GM06990 (cell line): ENCODE data around the gene CD6.

Experiments used
- DNase-seq: peaks from one replicate; pipeline ENCODE4 v3.0.0-alpha.2; 2011; ENCODE audit not compliant: insufficient read length; ENCODE audit errors: extremely low read depth
- H3K27me3 ChIP-seq: replicated peaks from 2 replicates; pipeline ENCODE4 v1.6.0; 2011; ENCODE audit warnings: low read length; ENCODE audit not compliant: control insufficient read depth, insufficient read depth
- H3K36me3 ChIP-seq: 2 replicates; pipeline ENCODE4 v1.5.1; 2011; ENCODE audit warnings: low read length; ENCODE audit not compliant: control insufficient read depth, insufficient read depth
- H3K4me3 ChIP-seq: replicated peaks from 2 replicates; pipeline ENCODE4 v1.5.1; 2011; ENCODE audit warnings: low read depth, mild to moderate bottlenecking, control low read depth, low read length
- CTCF ChIP-seq: IDR thresholded peaks from 2 replicates; pipeline ENCODE4 v1.5.1; 2011; ENCODE audit warnings: low read length, control low read depth, mild to moderate bottlenecking, inconsistent platforms; ENCODE audit not compliant: insufficient read depth, poor library complexity, severe bottlenecking

Gene CD6

DNA sequence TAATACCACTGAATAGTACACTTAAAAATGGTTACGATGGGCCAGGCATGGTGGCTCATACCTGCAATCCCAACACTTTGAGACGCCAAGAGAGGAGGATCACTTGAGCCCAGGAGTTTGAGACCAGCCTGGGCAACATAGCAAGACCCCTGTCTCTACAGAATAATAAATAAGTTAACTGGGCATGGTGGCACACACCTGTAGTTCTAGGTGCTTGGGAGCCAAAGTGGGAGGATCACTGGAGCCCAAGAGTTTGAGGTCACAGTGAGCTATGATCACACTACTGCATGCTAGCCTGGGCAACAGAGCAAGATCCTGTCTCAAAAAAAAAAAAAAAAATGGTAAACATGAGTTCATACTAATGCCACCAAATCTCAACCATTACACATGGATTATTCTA lies 61.3 kb downstream of the CD6 start:
- no peak for DNase-seq
- Histone ChIP-seq H3K36me3 (peaks cover 5% of the 10 kb centered on the region), H3K4me3 (no peak overlapping the region), H3K27me3 (no peaks in the 10 kb centered on the region)
- TF ChIP-seq CTCF = no peak

GRCh38 chr11:61033417-61033816 lies 61.9 kb downstream of the CD6 start:
- TF ChIP-seq CTCF = no peak
- Histone ChIP-seq H3K36me3 (peaks cover 5% of the 10 kb centered on the region), H3K27me3 (no peaks in the 10 kb centered on the region), H3K4me3 (no peak overlapping the region)
- DNase-seq = no peak

DNA sequence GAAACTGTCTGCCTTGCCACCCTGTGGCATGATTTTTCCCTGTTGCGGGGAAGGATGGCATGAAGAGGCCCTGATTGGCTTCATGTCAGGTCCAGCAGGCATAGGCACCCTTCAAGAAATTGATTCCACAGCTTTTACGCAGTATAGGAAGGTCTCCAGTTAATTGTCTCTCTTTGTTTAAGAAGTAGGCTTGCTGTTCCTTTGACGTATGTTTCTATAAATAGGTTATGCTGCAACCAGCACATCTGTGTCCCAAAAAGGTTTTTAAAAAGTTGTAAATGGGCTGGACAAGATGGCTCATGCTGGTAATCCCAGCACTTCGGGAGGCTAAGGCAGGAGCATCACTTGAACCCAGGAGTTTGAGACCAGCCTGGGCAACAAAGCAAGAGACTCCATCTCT lies 62.6 kb downstream of the CD6 start:
- no peak for DNase-seq
- Histone ChIP-seq H3K27me3 (no peaks in the 10 kb centered on the region), H3K4me3 (no peak overlapping the region), H3K36me3 (peaks cover 5% of the 10 kb centered on the region)
- TF ChIP-seq CTCF = no peak

- TF ChIP-seq CTCF = no peak
- peaks cover 3% of the 10 kb centered on the region for H3K36me3 ChIP-seq
These were observed 63.4 kb downstream of the CD6 start for GRCh38 chr11:61034704-61035525.

DNA sequence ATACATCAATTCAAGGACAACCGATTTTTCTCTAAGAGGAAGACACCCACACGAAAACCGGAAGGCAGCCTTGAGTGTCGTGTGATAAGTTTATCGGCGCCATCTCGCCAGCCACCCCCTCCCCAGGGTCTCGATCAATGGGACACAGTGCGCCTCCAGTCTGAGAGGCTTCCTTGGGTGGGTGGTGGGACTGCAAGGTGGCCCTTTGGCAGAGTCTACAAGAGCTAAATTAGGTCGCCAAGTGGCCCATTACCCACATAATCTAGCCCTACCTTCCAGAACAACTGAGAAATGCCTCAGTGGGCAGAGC lies 64.0 kb downstream of the CD6 start:
- Histone ChIP-seq H3K27me3 (no peaks in the 10 kb centered on the region), H3K36me3 (no peaks in the 10 kb centered on the region; the same call in none of the 2 replicates), H3K4me3 (no peak overlapping the region)
- no peak for DNase-seq
- no peak for TF ChIP-seq CTCF

More at GRCh38 chr11:61034704-61035525, 63.4 kb downstream of the CD6 start:
- Histone ChIP-seq H3K4me3 (no peak overlapping the region), H3K27me3 (no peaks in the 10 kb centered on the region)
- DNase-seq = no peak
